Non-pigmented ciliary epithelial cell (primary cell): ENCODE results near the gene TRABD2A.
A peak's percentile ranks its signal among the peaks of the same experiment; 100 is the strongest.
"Not testable (repeated sequence)": the region's sequence is repeated elsewhere in the genome, so short reads cannot be mapped to it uniquely, and the experiment has no call there.

Source experiments
- DNase-seq: peaks from one replicate; pipeline ENCODE4 v3.0.0-alpha.2; 2010; ENCODE audit warnings: low read depth

The TRABD2A gene

GRCh38 chr2:84880645-84881521 lies at the start of gene TRABD2A:
TRABD2A (minus strand) TSS chr2:84881084; CDS start chr2:84881039, 45 bp downstream.
- DNase-seq, result no peak

GRCh38 chr2:84927275-84927627 lies 46.4 kb upstream of the TRABD2A start:
- DNase-seq, result no peak

DNA sequence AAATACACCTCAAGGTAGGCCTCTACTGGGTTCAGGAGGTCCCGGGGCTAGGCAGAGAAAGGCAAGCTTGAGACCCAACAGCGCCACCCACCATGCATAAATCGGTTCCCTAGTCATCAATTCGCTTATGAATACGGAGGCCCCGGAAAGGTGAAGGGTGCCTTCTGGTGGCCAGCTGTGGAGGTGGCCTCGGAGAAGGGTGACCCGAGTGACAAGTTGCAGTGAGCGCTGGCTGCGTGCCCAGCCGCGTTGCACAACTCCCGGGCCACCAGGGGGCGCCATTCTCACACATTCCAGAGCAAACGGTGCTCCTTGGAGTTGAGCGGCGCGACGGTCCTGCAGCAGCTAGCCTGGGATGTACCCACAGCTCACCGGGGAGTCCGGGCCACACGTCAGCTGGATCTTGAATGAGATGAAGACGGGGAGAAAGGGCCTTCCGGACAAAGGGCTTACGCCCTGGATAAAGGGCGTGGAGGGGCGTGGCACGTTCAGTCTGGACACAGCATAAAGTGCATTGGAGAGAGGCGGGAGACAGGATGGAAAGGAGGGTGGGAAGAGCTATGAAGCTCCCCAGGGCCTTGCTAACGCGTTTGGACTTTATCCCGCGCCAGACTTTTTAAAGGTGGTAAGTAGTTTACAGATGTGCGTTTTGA lies 45.0 kb upstream of the TRABD2A start:
- no peak for DNase-seq

GRCh38 chr2:84925336-84925723 lies 44.4 kb upstream of the TRABD2A start:
- DNase-seq, result no peak

- no peak for DNase-seq
These were observed 43.6 kb upstream of the TRABD2A start for GRCh38 chr2:84924173-84925106.

- no peak for DNase-seq
These were observed 42.1 kb upstream of the TRABD2A start for GRCh38 chr2:84923009-84923408.

DNA sequence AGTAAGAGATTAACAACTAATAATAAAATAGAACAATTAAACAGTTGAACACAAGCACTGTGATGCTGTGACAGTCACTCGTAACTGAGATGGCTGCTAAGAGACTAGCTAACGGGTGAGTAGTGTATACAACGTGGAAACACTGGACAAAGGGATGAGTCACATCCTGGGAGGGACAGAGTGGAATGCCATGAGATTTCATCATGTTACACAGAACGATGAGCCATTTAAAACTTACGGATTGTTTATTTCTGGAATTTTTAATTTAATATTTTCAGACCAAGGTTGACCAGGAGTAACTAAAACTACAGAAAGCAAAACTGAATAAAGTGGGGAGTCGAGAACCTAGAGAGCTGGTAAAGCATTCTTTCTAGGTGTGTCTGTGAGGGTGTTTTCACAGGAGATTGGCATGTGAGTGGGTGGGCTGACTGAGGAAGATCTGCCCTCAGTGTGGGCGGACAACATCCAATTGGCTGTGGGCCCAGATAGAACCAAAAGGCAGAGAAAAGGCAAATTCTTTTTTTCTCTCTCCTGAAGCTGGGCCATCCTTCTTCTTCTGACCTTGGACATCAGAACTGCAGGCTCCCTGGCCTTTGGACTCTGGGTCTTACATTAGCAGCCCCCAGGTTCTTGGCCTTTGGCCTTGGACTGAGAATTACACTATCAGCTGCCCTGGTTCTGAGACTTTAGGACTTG lies 39.1 kb upstream of the TRABD2A start:
- DNase-seq, result peak; percentile 96

GRCh38 chr2:84918430-84918829 lies 37.5 kb upstream of the TRABD2A start:
- no peak for DNase-seq

DNA sequence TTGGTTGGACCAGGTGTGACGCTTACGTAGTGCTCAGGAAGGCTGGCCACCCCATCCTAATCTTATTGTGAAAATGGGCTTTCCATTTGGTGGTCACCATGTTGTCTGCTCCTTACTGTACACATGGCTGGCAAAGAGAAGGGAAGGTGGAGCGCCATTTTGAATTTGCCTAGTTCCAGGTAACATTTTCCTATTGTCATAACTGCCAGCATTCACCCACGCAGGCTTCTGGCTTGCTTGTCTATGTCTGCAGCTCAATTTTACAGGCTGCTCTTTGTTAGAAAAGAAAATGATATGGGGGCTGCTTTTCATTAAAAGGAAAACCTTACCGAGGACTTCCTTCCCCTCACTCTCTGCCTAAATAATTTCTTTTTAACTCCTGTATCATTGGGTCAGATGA lies 36.9 kb upstream of the TRABD2A start:
- DNase-seq, result not testable (repeated sequence)

DNA sequence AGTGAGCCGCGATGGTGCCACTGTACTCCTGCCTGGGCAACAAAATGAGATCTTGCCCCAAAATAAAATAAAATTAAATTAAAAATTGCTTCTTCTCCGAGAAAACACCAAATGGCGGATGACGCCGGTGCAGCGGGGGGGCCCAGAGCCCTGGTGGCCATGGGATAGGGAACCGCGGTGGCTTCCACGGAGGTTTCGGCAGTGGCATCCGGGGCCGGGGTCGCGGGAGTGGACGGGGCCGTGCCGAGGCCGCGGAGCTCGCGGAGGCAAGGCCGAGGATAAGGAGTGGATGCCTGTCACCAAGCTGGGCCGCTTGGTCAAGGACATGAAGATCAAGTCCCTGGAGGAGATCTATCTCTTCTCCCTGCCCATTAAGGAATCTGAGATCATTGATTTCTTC lies 34.8 kb upstream of the TRABD2A start:
- not testable (repeated sequence) for DNase-seq

DNA sequence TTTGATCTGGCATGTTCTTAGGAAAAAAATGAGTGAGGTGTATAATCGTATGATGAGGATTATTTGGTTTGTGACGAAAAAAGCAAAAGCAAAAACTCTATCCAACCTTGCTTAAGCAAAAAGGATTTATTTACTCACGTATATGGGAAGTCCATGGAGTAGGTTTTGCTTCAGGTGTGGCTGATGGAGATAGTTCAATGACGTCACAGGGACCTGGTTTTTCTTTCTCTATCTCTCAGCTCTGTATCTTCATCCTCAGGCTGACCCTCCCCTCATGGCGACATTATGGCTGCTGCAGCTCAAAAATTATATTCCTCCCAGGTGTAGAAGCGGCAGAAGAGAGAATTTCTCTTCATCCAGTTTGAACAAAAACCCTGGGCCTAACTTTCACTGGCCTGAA lies 33.5 kb upstream of the TRABD2A start:
- no peak for DNase-seq

- DNase-seq, result no peak
These were observed 32.1 kb upstream of the TRABD2A start for GRCh38 chr2:84912984-84913383.

DNA sequence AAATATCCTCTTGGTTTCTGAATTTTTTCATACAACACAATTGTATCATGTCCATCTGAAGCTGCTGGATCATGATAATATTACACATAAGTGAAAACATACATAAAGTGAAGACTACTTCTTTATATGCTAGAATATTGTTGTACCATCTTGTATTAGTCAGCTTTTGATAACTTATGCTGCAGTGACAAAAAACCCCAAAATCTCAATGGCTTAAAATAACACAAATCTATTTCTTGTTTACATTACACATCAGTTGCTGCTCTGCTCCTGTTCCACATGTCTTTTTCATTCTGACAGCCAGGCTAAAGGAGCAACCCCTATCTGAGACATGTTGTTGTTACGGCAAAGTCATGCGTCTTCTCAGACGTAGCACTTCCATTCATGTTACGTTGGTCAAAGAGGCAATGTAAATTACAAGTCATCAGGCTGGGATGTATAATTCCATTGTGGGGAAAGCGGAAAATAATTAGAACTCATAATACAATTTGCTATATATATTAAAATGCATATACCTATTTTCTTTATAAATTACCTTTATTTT lies 30.3 kb upstream of the TRABD2A start:
- DNase-seq, result no peak

- DNase-seq, result no peak
These were observed 28.2 kb upstream of the TRABD2A start for GRCh38 chr2:84908948-84909713.

DNA sequence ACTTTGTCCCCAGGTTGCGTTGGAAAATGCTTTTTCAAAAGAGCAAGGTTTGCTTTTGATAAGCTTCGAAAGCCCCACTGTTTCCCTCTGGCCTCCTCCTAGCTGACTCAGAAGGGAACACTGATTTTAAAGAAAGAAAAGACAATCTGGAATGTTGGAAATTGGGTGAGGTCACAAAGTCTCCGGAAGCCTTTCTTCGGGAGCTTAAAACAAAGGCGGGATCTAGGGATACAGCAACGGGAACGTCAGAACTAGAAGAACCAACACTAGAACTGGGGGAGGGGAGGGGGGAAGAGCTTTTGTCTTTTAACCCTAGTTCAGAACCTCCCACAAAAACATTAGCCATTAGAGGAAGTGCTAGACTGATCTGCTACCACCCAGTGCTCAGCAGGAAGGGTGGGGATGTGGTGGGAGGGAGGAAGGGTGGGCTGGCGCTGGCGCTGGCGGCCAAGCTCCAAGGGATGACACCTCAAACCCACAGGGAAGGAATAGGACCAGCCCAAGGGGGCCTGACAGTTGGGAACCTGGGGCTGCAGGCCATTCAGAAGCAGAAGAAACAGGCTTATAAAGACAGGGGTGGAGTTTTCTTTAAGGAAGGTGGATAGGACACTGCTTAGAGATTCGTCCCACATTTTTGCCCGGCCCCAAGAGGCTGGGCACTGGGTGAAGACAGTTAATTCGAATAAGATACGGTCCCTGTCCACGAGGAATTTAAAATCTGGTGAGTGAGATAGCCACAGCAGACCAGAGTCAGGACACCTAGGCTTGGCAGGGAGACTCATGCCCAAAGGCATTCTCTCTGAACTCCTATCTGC lies 26.2 kb upstream of the TRABD2A start:
- no peak for DNase-seq

DNA sequence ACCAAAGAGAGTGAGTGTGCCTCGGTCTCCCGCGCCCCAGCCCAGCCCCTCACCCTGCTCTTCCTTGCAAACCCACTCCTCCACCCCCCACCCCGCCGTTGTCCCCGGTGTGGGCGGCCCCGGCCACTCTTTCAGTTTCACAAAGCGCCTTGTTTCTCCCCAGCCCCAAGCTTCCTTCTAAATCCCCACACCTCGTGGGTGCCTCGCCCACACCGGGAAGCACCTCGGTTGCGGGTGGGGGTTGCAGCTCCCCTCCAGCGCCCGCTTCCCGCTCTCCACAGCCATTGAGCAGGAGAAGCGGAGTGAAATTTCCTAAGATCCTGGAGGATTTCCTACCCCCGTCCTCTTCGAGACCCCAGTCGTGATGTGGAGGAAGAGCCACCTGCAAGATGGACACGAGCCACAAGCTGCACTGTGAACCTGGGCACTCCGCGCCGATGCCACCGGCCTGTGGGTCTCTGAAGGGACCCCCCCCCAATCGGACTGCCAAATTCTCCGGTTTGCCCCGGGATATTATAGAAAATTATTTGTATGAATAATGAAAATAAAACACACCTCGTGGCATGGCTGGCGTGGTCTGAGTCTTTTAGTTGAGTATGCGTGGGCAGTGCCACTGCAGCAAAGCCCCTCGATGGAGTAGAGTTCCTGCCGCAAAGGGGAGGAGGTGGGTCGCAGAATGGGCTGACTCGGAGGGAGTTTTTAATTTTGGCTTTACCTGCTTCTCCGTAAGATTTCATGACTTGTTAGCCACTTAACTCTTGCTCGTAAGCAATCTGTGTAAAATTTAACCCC lies 25.4 kb upstream of the TRABD2A start:
- DNase-seq, result no peak

DNA sequence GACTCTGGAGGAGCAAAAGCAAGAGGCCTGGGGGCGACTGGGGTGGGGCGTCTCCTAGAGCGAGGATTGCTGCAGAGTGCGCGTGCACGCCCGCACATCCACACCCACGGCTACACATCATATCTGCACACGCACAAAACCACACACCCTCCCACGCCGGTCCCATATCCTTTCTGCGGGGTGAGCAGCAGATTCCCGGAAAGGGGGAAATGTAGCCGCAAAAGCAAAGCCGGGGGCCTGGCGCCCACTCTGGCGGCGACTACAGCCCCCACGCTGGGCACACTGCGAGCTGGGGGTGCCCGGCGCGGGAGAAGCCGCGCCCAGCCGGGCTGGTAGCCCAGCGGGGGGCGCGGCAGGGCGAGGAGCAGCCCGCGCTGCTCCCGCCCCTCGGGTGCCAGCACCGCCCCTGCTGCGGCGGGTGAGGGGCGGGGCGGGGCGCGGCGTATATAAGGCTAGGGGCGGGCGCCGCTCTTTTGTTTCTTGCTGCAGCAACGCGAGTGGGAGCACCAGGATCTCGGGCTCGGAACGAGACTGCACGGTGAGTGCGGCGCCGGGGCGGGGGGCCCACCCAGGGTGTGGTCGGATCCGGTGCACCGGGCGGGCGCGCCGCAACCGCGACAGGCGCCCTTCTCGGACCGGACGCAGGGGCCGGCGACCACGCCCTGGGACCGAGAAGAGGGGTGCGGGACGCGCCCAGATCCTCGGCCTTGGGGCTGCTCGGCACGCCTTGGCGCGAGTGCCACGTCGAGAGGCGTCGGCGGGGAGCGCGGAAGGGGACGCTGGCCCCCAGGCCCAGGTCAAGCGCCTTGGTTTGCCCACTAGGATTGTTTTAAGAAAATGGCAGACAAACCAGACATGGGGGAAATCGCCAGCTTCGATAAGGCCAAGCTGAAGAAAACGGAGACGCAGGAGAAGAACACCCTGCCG lies 24.6 kb upstream of the TRABD2A start, which contains the start of gene TMSB10:
TMSB10 (plus strand) TSS at position 476 of the 927 bp plus-strand sequence.
- no peak for DNase-seq

- DNase-seq, result no peak
These were observed 23.9 kb upstream of the TRABD2A start for GRCh38 chr2:84904717-84905174.
